Femur (tissue), 1 donor: Measurements from ENCODE around the gene OAS3.
"Not testable (repeated sequence)": the region's sequence is repeated elsewhere in the genome, so short reads cannot be mapped to it uniquely, and the experiment has no call there.

Source experiments
- DNase-seq: peaks from one replicate; pipeline ENCODE4 v3.0.0-alpha.2; 2017

The OAS3 gene

GRCh38 chr12:112927475-112927874, 10.8 kb upstream of the OAS3 start:
- DNase-seq: no peak

DNA sequence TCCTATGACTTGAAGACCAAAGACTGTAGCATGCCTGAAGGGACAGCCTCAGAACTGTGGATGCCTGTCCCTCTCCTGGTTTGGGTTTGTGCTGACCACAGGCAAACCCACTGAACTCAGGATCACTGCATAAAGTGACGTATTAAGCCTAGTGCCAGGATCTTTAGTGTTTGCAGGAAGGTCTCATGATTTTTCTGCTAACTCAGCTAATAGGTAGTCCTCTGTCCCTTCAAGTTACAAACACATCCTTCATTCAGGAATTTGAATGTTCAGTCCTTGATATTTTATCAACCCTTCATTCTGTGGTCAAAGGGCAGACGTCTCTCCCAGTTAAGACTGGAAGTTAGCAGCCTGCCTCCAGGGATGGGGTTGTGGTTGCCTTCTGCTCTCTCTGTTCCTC, 10.3 kb upstream of the OAS3 start:
- DNase-seq: no peak

GRCh38 chr12:112928978-112929377, 9.3 kb upstream of the OAS3 start:
- no peak for DNase-seq

DNA sequence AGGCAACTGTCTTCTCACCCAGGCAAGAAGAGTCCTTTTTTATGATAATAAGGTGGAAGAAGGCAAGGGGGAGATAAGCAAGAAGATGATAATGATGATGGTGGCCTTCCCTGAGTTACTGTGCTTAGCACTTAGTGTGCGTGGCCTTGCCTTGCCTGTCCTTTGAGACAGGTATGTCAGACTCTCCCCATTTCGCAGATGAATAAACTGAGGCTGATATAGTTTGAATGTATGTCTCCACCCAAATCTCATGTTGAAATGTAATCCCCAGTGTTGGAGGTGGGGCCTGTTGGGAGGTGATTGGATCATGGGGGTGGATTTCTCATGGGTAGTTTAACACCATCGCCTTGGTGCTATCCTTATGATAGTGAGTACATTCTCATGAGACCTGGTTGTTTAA, 8.6 kb upstream of the OAS3 start:
- no peak for DNase-seq

DNA sequence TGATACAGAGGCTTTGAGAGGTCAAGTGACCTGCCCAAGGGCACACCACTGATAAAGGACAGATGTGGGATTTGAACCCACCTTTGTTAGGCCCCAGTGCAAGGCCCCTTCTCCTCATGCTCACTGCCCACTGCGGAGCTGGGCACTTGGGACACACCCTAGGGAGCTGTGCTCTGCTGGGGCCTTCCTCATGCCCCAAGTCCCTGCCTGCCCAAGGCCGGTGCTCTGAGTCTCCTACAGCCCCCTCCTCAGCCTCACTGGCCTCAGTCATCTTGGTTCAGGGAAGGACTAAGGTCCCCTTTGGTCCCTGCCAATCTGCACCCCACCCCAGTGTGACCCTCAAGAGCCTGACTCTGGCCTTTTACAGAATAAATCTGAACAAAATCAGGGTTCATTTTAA, 7.9 kb upstream of the OAS3 start:
- DNase-seq: no peak

GRCh38 chr12:112932485-112933128, 5.7 kb upstream of the OAS3 start:
- no peak for DNase-seq

DNA sequence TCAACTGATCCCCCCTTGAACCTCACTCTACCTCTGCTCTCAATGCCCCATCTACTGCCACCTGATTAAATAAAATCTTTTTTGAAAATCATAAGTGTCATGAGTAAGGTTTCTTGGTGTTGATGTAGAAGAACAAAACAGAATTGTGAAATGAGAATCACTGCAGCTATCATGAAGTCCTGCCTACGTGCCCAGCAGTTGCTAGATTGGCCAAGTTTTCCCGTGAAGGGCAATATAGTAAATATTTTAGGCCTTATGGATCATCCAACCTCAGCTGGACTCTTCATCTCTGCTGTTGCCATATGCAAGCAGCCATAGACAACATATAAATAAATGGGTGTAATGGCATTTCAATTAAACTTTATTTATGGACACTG, 5.2 kb upstream of the OAS3 start:
- DNase-seq: no peak

- no peak for DNase-seq
Observed at GRCh38 chr12:112936264-112936663, 2.0 kb upstream of the OAS3 start.

GRCh38 chr12:112936927-112937326, 1.3 kb upstream of the OAS3 start:
- no peak for DNase-seq

- no peak for DNase-seq
Observed at GRCh38 chr12:112938751-112939150, 477 bp downstream of the OAS3 start.

DNA sequence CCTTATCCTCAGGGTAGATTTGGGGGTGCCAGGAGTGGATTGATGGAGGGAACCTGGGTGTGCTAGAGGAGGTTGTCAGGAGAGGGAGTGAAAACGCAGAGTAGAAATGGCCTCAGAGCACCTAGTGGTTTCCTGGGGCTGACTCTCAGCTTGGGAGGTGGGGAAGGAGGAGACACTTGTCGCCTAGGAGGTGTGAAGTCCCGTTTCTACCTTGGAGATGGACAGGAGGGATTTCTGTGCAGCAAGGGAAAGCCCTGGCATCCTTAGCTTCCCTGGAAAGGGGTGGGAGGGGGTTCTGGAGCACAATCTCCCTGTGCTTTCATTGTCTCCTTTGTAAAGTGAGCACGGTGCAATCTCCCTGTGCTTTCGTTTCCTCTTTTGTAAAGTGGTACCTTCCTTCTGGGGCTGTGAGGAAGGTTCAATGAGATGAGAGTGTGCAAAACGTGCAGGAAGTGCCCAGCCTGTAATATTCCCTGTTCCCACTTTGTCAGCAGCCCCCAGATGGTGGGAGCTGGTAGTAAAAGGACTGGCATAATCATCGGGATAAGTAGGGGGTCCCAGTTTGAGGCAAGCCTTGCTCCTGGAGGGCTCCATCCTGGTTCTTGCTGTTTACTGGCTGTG, 1.6 kb downstream of the OAS3 start:
- DNase-seq: no peak

DNA sequence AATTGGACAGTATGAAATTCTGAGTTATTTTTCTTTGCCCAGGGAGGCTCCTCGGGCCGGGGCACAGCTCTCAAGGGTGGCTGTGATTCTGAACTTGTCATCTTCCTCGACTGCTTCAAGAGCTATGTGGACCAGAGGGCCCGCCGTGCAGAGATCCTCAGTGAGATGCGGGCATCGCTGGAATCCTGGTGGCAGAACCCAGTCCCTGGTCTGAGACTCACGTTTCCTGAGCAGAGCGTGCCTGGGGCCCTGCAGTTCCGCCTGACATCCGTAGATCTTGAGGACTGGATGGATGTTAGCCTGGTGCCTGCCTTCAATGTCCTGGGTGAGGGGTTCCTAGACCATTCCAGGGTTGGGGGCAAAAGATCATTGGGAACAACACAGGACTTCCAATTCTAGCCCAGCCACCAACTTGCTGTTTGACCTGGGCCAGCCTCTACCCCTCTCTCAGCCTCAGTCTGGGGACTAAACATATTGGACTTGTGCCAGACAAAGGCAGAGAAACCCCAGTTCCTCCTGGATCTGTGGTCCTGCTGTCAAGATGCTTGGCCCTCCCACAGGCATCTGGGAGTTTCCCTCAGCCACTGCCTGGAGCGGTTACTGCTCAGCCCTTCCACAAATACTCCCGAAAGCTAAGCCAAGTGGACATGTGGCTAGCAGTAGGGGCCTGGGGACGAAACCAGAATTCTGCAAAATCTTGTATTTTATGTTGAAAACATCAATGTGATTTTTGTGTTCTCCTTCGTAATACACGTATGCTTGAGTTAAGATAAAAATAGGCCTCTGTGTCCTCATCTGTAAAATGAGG, 3.5 kb downstream of the OAS3 start:
- no peak for DNase-seq

- no peak for DNase-seq
Observed at GRCh38 chr12:112942572-112942971, 4.3 kb downstream of the OAS3 start.

DNA sequence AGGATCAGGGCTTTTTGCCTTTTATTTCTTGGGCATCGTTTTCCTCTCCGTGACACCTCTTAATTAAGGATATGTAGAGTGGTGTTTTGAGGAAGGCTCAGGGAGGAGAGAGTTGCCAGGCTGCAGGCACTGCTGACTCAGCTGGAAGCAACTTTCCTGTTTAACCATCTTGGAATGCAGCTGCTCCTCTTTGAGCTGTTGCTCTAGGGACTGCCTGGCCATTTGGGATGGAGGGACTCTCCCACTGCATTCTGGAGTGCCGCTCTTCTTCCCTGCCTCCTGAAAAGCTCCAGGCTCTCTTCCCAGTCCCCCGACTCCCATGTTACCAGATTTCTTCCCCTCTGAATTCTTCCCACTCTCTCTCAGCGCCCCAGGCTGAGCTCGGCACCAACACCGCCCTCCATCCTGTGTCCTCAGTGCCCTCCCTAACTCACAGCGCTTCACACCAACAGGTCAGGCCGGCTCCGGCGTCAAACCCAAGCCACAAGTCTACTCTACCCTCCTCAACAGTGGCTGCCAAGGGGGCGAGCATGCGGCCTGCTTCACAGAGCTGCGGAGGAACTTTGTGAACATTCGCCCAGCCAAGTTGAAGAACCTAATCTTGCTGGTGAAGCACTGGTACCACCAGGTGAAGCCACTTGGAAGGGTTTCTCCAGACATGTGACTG, 5.9 kb downstream of the OAS3 start:
- no peak for DNase-seq

DNA sequence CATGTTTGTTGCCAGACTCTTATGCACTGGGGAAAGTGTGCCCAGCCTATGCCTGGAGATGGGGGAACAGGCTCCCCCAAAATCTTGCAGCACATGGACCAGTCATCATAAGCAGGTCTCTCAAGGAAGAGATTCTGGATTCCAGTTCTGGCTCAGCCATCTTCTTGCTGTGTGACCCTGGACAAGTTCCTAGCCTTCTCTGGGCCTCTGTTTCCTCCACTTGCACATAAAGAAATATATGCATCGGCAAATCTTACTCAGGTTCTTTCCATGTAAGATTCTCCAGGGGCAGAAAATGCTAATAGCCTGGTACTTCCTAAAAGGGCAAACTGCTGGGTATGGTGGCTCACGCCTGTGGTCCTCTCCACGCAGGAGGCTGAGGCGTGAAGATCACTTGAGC, 7.2 kb downstream of the OAS3 start:
- DNase-seq: no peak

- DNase-seq: no peak
Observed at GRCh38 chr12:112946236-112947000, 8.1 kb downstream of the OAS3 start.

- DNase-seq: no peak
Observed at GRCh38 chr12:112947314-112947713, 9.0 kb downstream of the OAS3 start.

DNA sequence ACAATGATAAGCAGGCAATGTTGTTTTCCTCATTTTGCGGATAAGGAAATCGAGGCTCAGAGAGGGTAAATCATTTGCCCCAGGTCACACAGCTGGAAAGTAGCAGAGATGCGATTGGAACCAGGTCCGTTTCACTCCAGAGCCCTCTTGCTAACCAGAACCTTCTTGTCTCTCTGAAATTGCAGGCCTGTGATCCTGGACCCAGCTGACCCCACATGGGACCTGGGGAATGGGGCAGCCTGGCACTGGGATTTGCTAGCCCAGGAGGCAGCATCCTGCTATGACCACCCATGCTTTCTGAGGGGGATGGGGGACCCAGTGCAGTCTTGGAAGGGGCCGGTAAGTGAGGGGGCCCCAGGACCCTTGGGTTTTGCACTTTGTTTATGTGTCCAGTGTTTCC, 9.5 kb downstream of the OAS3 start:
- DNase-seq: no peak

DNA sequence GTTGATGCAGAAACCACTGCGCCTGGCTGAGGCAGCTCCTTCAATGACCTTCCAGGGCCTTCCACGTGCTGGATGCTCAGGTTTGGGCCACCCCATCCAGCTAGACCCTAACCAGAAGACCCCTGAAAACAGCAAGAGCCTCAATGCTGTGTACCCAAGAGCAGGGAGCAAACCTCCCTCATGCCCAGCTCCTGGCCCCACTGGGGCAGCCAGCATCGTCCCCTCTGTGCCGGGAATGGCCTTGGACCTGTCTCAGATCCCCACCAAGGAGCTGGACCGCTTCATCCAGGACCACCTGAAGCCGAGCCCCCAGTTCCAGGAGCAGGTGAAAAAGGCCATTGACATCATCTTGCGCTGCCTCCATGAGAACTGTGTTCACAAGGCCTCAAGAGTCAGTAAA, 10.5 kb downstream of the OAS3 start:
- no peak for DNase-seq

GRCh38 chr12:112950701-112951100, 12.4 kb downstream of the OAS3 start:
- no peak for DNase-seq

- not testable (repeated sequence) for DNase-seq
Observed at GRCh38 chr12:112957125-112957524, 18.9 kb downstream of the OAS3 start.

- DNase-seq: no peak
Observed at GRCh38 chr12:112961074-112961473, 22.8 kb downstream of the OAS3 start.

GRCh38 chr12:112961536-112961935, 23.3 kb downstream of the OAS3 start:
- DNase-seq: no peak
